ENCODE measurements around the gene UFD1.
A peak's percentile ranks its signal among the peaks of the same experiment; 100 is the strongest.

UFD1 gene

DNA sequence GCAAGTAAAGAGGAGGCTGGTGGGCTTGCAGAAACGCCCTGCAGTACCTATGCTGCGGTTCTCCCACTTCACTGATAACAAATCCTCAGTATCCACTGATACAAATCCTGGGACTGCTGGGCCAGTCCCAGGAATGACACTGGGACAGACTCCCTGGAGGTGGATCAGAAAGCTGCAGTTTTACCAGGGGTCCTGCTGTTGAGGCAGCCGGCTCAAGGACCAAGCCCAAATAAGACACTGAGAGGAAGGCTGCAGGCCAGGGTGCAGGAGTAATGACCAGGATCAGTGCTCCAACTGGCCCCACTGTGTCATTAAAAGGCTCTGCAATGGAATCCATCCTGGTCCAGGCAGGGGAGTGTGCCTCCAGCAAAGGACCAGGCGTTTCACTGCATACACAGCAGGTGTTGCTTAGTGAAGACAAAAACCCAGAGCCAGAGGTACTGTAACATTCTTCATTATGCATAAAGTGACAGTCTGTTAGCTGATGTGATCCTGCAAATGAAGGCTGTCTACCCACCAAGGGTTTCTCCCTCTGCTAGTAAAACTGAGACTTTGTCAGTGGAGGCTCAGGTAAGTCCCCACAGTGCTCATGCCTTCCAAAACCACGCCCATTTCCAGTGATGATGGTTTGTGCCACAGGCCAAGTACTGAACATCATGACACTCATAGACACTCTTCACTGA lies 30.1 kb downstream of the UFD1 start:
- Histone ChIP-seq H4K20me1 (ENCODE audit: insufficient read depth, low read length) (peaks cover 14% of the 10 kb centered on the region; the same call in 1 of the 2 replicates), H3K4me1 (ENCODE audit: low read length) (peaks cover 22% of the 10 kb centered on the region), H3K9me3 (ENCODE audit: insufficient read depth, low read length) (no peaks in the 10 kb centered on the region), H3K4me3 (ENCODE audit: low read length) (peak overlapping the region; percentile 89), H3K27ac (ENCODE audit: low read length) (peak overlapping the region; percentile 54), H2AFZ (ENCODE audit: low read depth, low read length) (no peak overlapping the region), H3K36me3 (replicated peaks; ENCODE audit: low read depth, low read length) (peaks cover 43% of the 10 kb centered on the region), H3K9ac (ENCODE audit: low read length) (peak overlapping the region; percentile 89; the same call in 1 of the 2 replicates), H3K27me3 (ENCODE audit: low read depth, low read length) (no peaks in the 10 kb centered on the region), H3K4me2 (ENCODE audit: low read length) (peak overlapping the region; percentile 94), H3K79me2 (ENCODE audit: low read length) (peaks cover 47% of the 10 kb centered on the region)
- no peak for TF ChIP-seq EZH2phosphoT487 (IDR thresholded peaks at IDR 0.05; ENCODE audit: low read depth)
- TF ChIP-seq, protein P1, sequence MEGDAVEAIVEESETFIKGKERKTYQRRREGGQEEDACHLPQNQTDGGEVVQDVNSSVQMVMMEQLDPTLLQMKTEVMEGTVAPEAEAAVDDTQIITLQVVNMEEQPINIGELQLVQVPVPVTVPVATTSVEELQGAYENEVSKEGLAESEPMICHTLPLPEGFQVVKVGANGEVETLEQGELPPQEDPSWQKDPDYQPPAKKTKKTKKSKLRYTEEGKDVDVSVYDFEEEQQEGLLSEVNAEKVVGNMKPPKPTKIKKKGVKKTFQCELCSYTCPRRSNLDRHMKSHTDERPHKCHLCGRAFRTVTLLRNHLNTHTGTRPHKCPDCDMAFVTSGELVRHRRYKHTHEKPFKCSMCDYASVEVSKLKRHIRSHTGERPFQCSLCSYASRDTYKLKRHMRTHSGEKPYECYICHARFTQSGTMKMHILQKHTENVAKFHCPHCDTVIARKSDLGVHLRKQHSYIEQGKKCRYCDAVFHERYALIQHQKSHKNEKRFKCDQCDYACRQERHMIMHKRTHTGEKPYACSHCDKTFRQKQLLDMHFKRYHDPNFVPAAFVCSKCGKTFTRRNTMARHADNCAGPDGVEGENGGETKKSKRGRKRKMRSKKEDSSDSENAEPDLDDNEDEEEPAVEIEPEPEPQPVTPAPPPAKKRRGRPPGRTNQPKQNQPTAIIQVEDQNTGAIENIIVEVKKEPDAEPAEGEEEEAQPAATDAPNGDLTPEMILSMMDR (IDR thresholded peaks at IDR 0.05; ENCODE audit: low read depth, low read length), result no peak

DNA sequence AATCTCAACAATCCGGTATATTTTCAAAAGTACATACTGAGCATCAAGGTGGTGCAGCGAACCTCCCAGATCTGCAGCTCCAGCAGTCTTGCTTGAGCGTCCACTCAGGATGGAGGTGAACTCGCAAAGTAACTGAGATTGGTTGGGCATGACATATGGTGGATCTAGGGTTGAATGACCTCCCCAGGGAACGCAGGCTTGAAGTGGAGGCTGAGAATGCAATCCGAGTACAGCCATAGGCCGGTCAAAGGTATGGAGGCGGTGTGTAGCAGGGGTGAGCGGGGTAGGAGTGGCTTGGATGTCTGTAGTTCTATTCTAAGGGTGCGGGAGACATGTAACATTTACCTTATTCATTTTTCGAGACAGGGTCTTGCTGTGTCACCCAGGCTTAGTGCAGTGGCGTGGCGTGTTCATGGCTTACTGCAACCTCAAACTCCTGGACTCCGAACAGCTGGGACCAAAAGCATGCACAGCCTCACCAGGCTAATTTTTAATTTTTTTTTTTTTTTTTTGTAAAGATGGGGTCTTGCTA lies 30.9 kb downstream of the UFD1 start:
- peak overlapping the region; percentile 92 for H2AFZ ChIP-seq (ENCODE audit: low read depth, low read length)
- H4K20me1 ChIP-seq (ENCODE audit: insufficient read depth, low read length), result peaks cover 14% of the 10 kb centered on the region; the same call in 1 of the 2 replicates
- H3K4me2 ChIP-seq (ENCODE audit: low read length), result peak overlapping the region; percentile 94
- H3K4me1 ChIP-seq (ENCODE audit: low read length), result peaks cover 22% of the 10 kb centered on the region
- H3K27me3 ChIP-seq (ENCODE audit: low read depth, low read length), result no peaks in the 10 kb centered on the region
- peak overlapping the region; percentile 63 for H3K27ac ChIP-seq (ENCODE audit: low read length)
- H3K36me3 ChIP-seq (replicated peaks; ENCODE audit: low read depth, low read length), result peaks cover 43% of the 10 kb centered on the region
- peaks cover 55% of the 10 kb centered on the region for H3K79me2 ChIP-seq (ENCODE audit: low read length)
- no peaks in the 10 kb centered on the region for H3K9me3 ChIP-seq (ENCODE audit: insufficient read depth, low read length)
- peak overlapping the region; percentile 89 for H3K9ac ChIP-seq (ENCODE audit: low read length)
- TF ChIP-seq, protein P1 (IDR thresholded peaks at IDR 0.05; ENCODE audit: low read depth, low read length), result no peak
- no peak for TF ChIP-seq EZH2phosphoT487 (IDR thresholded peaks at IDR 0.05; ENCODE audit: low read depth)
- peak overlapping the region; percentile 89 for H3K4me3 ChIP-seq (ENCODE audit: low read length)

DNA sequence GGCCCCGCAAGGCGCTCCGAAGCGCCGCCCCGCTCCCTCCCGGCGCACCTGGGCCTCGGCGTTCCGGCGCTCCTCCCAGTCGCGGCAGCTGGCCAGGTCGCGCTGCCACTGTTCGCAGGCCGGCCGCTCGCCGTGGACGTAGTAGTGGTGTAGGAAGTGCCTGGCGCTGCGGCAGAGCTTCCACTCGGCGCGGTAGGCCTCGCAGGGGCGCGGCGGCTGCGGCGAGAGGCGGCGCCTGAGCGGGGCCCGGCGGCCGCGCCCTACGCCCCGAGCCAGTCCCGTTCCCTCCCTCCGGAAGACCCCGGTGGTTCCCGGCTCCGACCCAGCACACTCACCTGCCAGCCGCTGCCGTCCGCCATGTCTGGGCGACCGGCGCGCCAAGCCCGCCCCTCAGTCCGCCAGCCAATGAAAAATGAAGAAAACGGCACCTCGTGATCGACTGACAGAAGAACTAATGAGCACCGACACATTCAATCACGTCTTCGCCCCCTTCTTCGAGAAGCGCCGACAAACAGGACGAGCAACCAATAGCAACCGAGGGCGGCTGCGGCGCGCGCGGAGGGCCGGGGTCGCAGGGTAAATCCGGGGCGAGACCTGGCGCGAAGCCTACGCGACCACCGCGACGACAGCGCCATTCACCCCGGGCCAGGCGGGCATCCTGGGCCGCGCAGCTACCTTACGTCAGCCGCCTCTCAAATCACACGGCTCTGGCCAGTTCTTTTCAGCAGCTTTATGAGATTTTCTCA lies 31.5 kb downstream of the UFD1 start, which contains the start of gene C22orf39:
Gene C22orf39, minus strand, starts transcription at position 382 of the 746 bp plus-strand sequence. Its CDS starts 23 bp downstream, at position 359.
- Histone ChIP-seq H3K9me3 (ENCODE audit: insufficient read depth, low read length) (no peaks in the 10 kb centered on the region), H3K4me1 (ENCODE audit: low read length) (peaks cover 22% of the 10 kb centered on the region), H3K4me2 (ENCODE audit: low read length) (peak within 1 kb of the TSS; percentile 94), H2AFZ (ENCODE audit: low read depth, low read length) (peak within 1 kb of the TSS; percentile 92), H3K36me3 (replicated peaks; ENCODE audit: low read depth, low read length) (peaks cover 43% of the 10 kb centered on the region), H3K27me3 (ENCODE audit: low read depth, low read length) (no peaks in the 10 kb centered on the region), H3K4me3 (ENCODE audit: low read length) (peak within 1 kb of the TSS; percentile 89), H4K20me1 (ENCODE audit: insufficient read depth, low read length) (peaks cover 14% of the 10 kb centered on the region; the same call in 1 of the 2 replicates), H3K27ac (ENCODE audit: low read length) (peak within 1 kb of the TSS; percentile 63), H3K79me2 (ENCODE audit: low read length) (peaks cover 60% of the 10 kb centered on the region), H3K9ac (ENCODE audit: low read length) (peak within 1 kb of the TSS; percentile 89)
- no peak for TF ChIP-seq EZH2phosphoT487 (IDR thresholded peaks at IDR 0.05; ENCODE audit: low read depth)
- TF ChIP-seq, protein P1 (IDR thresholded peaks at IDR 0.05; ENCODE audit: low read depth, low read length), result no peak
